GM12878 (cell line): ENCODE measurements around the gene PGM5. TPM values are rescaled to one million over a fixed set of nuclear protein-coding genes. Genes with fewer than 3 reads are reported as not detected.

ENCODE experiments used
- ATAC-seq: fragments of 200-7000 bp; cut with Tn5 transposase; 3 replicates; pipeline ENCODE4 v1.9.1; 2020; ENCODE audit warnings: mild to moderate bottlenecking, moderate library complexity
- BruUV-seq: library from RNA; stranded (reverse); fragments of 400-500 nt; replicated peaks from 2 replicates; lab custom pipeline; 2021; lab: Mats Ljungman, UMichigan
- CTCF ChIA-PET: fragments of 300-600 bp; sonication (Branson Sonifier 250); formaldehyde crosslinking; extraction: SDS; loops from one replicate; lab custom pipeline; 2021; ENCODE audit warnings: inconsistent platforms; lab: Yijun Ruan, JAX
- POLR2A ChIA-PET: fragments of 350-600 bp; formaldehyde crosslinking; extraction: SDS; loops from one replicate; lab custom pipeline; 2021; ENCODE audit warnings: inconsistent platforms; lab: Charles Lee
- RAD21 ChIA-PET: fragments of 300-600 bp; sonication (Branson Sonifier 250); formaldehyde crosslinking; loops from one replicate; lab custom pipeline; 2023; ENCODE audit warnings: antibody characterized with exemption; ENCODE audit not compliant: unreplicated experiment; lab: Charles Lee
- SMC1A ChIA-PET: fragments of 300-600 bp; sonication (Branson Sonifier 250); formaldehyde crosslinking; loops from one replicate; lab custom pipeline; 2023; ENCODE audit not compliant: unreplicated experiment, uncharacterized antibody; lab: Charles Lee
- DNase-seq: peaks from one replicate; pipeline ENCODE4 v3.0.0-alpha.2; 2011; ENCODE audit warnings: low read depth, low spot score
- FAIRE-seq: peaks from 3 replicates; lab custom pipeline; 2011; peaks lifted over from hg19 to GRCh38; lab: Jason Lieb, UNC
- H2AFZ ChIP-seq: 2 replicates; pipeline ENCODE4 v1.6.0; 2011; ENCODE audit warnings: low read depth, low read length, control low read depth; ENCODE audit not compliant: control insufficient read depth
- H3K27ac ChIP-seq: 2 replicates; pipeline ENCODE4 v1.5.1; 2011; ENCODE audit warnings: control low read depth; ENCODE audit not compliant: control insufficient read depth, insufficient read depth
- H3K27me3 ChIP-seq, 2 experiments: replicated peaks in 1 of 2; 2 replicates each; pipeline versions ENCODE4 v1.6.0 to v1.6.1; 2011; ENCODE audit warnings: low read length in 1 of 2; ENCODE audit not compliant: control insufficient read depth in 2 of 2, insufficient read depth in 2 of 2
- H3K36me3 ChIP-seq, 2 experiments: 2 replicates each; pipeline ENCODE4 v1.5.1; 2011; ENCODE audit warnings: low read length in 1 of 2; ENCODE audit not compliant: control insufficient read depth in 2 of 2, insufficient read depth in 2 of 2
- H3K4me1 ChIP-seq: 2 replicates; pipeline ENCODE4 v1.6.1; 2011; ENCODE audit warnings: mild to moderate bottlenecking, low read length, moderate library complexity, mixed read lengths; ENCODE audit not compliant: control insufficient read depth, insufficient read depth
- H3K4me2 ChIP-seq: 2 replicates; pipeline ENCODE4 v1.6.0; 2011; ENCODE audit warnings: control low read depth; ENCODE audit not compliant: control insufficient read depth, insufficient read depth
- H3K4me3 ChIP-seq: fragments of 200-600 bp; sonication (generic); 2 replicates; pipeline ENCODE4 v1.5.1; 2016
- H3K79me2 ChIP-seq: 2 replicates; pipeline ENCODE4 v1.6.0; 2011; ENCODE audit warnings: low read length; ENCODE audit not compliant: control insufficient read depth, insufficient read depth
- H3K9ac ChIP-seq: 2 replicates; pipeline ENCODE4 v1.8.0; 2011; ENCODE audit warnings: low read length, control low read depth, mixed read lengths; ENCODE audit not compliant: control insufficient read depth, insufficient read depth
- H3K9me3 ChIP-seq: replicated peaks from 3 replicates; pipeline ENCODE4 v1.5.1; 2011; ENCODE audit warnings: mild to moderate bottlenecking, low read length; ENCODE audit not compliant: control insufficient read depth, insufficient read depth
- H4K20me1 ChIP-seq: 2 replicates; pipeline ENCODE4 v1.6.0; 2011; ENCODE audit not compliant: control insufficient read depth, insufficient read depth
- CBX5 ChIP-seq: sonication (generic); IDR thresholded peaks from 2 replicates; pipeline ENCODE4 v1.6.1; 2016; ENCODE audit warnings: low read depth, moderate library complexity, mild to moderate bottlenecking, inconsistent platforms
- DPF2 ChIP-seq: fragments of 450-650 bp; IDR thresholded peaks from 2 replicates; pipeline ENCODE4 v1.6.1; 2017; ENCODE audit warnings: mild to moderate bottlenecking
- ETV6 ChIP-seq, 2 experiments: fragments of 450-650 bp in 1 of 2; IDR thresholded peaks in 1 of 2; conservative IDR thresholded peaks in 1 of 2; 2 replicates each; pipeline ENCODE4 v1.6.1; 2014; ENCODE audit warnings: antibody characterized with exemption in 1 of 2, borderline replicate concordance in 1 of 2, low read depth in 1 of 2, mild to moderate bottlenecking in 1 of 2, moderate library complexity in 1 of 2
- GATAD2B ChIP-seq: fragments of 450-650 bp; conservative IDR thresholded peaks from 2 replicates; pipeline ENCODE4 v1.6.1; 2017; ENCODE audit warnings: low read depth, mild to moderate bottlenecking, moderate library complexity
- NFYB ChIP-seq: IDR thresholded peaks from 2 replicates; pipeline ENCODE4 v1.6.1; 2011; ENCODE audit warnings: low read depth, mild to moderate bottlenecking, low read length, improper control_type of control experiment, moderate library complexity; ENCODE audit not compliant: insufficient read depth
- NR2F1 ChIP-seq: fragments of 450-650 bp; conservative IDR thresholded peaks from 2 replicates; pipeline ENCODE4 v1.6.1; 2017; ENCODE audit warnings: mild to moderate bottlenecking
- RUNX3 ChIP-seq: IDR thresholded peaks from 2 replicates; pipeline ENCODE4 v1.6.1; 2012; ENCODE audit warnings: low read length, inconsistent platforms
- TBL1XR1 ChIP-seq: IDR thresholded peaks from 2 replicates; pipeline ENCODE4 v1.6.1; 2012; ENCODE audit warnings: low read depth, low read length, improper control_type of control experiment
- WRNIP1 ChIP-seq: IDR thresholded peaks from 2 replicates; pipeline ENCODE4 v1.6.1; 2011; ENCODE audit warnings: low read depth, low read length, improper control_type of control experiment, borderline replicate concordance
- ZBTB40 ChIP-seq: fragments of 450-650 bp; IDR thresholded peaks from 2 replicates; pipeline ENCODE4 v1.6.1; 2016; ENCODE audit warnings: mild to moderate bottlenecking, moderate library complexity, borderline replicate concordance
- ZNF592 ChIP-seq: fragments of 450-650 bp; IDR thresholded peaks from 2 replicates; pipeline ENCODE4 v1.6.1; 2017; ENCODE audit warnings: mild to moderate bottlenecking, moderate library complexity
- ZZZ3 ChIP-seq: IDR thresholded peaks from 2 replicates; pipeline ENCODE4 v1.6.1; 2011; ENCODE audit warnings: low read depth; ENCODE audit not compliant: control insufficient read depth, insufficient read length
- WGBS: methylation state at CpG from one replicate; pipeline ENCODE4 v1.1.6; 2016; ENCODE audit warnings: low lambda C conversion rate; ENCODE audit not compliant: insufficient replicate concordance, insufficient coverage; ENCODE audit errors: missing lambda C conversion rate; 5-methylcytosine and 5-hydroxymethylcytosine counted together
- in situ Hi-C: fragments of 300-500 bp; cut with MboI; formaldehyde crosslinking; loops from 9 replicates; pipeline ENCODE4 v1.14.3; 2018; ENCODE audit warnings: mixed read lengths
- intact Hi-C: fragments of 100-400 bp; cut with micrococcal nuclease; formaldehyde crosslinking; loops from one replicate; pipeline ENCODE4 v1.14.2; 2022; ENCODE audit not compliant: unreplicated experiment
- polyA plus RNA-seq, 11 experiments: library from polyadenylated mRNA; depleted of rRNA in 4 of 11; unstranded in 6 of 11; stranded (reverse) in 5 of 11; fragments of >200 nt; fragmentation: Nextera tagmentation in 4 of 11; fragmentation: Illumina TruSeq in 1 of 11; extraction: Ambion mirVana in 4 of 11; extraction: Trizol in 1 of 11; gene quantifications; 1 replicate in 1 of 11; 2 replicates in 10 of 11; pipeline versions ENCODE4 v1.2.1 to v1.2.3, GENCODE V29; 2011 to 2016; ENCODE audit warnings: inconsistent platforms in 2 of 11, missing spikeins in 2 of 11, low read depth in 1 of 11
- total RNA-seq, 4 experiments: library from RNA; depleted of rRNA in 3 of 4; stranded (reverse); fragments of >200 nt in 3 of 4; fragmentation: Illumina TruSeq in 1 of 4; extraction: Trizol in 1 of 4; gene quantifications; 2 replicates each; pipeline versions ENCODE4 v1.2.1 to v1.2.3, GENCODE V29; 2013 to 2021

Gene PGM5
- total and polyA plus RNA-seq, 10 of the 15 experiments (the other 5 are each of a cell fraction or from before 2014, with no cell fraction given): 0.28 to 0.73 TPM; not detected in 8

GRCh38 chr9:68546596-68547390 lies 190.4 kb downstream of the PGM5 start:
- Histone ChIP-seq H3K4me2 (peak overlapping the region; percentile 43), H3K9me3 (no peaks in the 10 kb centered on the region), H3K79me2 (no peaks in the 10 kb centered on the region), H3K27me3 (no peaks in the 10 kb centered on the region; a peak in 2 of 4 replicates), H3K36me3 (no peaks in the 10 kb centered on the region), H3K4me1 (peaks cover 29% of the 10 kb centered on the region), H4K20me1 (no peaks in the 10 kb centered on the region), H3K27ac (peak overlapping the region; percentile 88), H2AFZ (peak overlapping the region; percentile 64), H3K4me3 (peak overlapping the region; percentile 3; the same call in 1 of the 2 replicates), H3K9ac (no peak overlapping the region; the same call in 1 of the 2 replicates)
- 0% methylated on average over 6 of the region's 6 CpGs for WGBS
- FAIRE-seq (peak; percentile 92), ATAC-seq (peak; percentile 93), DNase-seq (peak; percentile 86)
- ChIA-PET CTCF (interaction anchor here (1.1 kb wide), 1 partner anchor 506 kb away, joined by 3 read pairs; no protein-coding TSS in a partner anchor), SMC1A (no interaction called here), POLR2A (no interaction called here), RAD21 (no interaction called here)
- BruUV-seq: no TSS peak
- in situ Hi-C loops: loop anchor here (25.0 kb wide), 1 partner anchor 91 kb away; no protein-coding TSS in a partner anchor
- intact Hi-C loops: no loop called here
- TF ChIP-seq WRNIP1 (no peak), TBL1XR1 (peak; percentile 76; the same call in 1 of the 2 replicates), GATAD2B (peak; percentile 88), NR2F1 (peak; percentile 98), ZNF592 (no peak), RUNX3 (peak; percentile 97), DPF2 (peak; percentile 95), NFYB (peak; percentile 53; the same call in 1 of the 2 replicates), CBX5 (0 out of 2 replicates have a peak, but pooled peaks have one; percentile 69), ZBTB40 (no peak), ZZZ3 (no peak), ETV6 (conservative IDR thresholded peaks at IDR 0.05 in 1 of 2, IDR thresholded peaks at IDR 0.05 in 1 of 2; ENCODE audit: borderline replicate concordance in 1 of 2, low read depth in 1 of 2) (peak in 1 of 2 experiments; percentile 97; a peak in 2 of 4 replicates)
